ENCODE results near the gene PKNOX2. TPM values are rescaled to one million over a fixed set of nuclear protein-coding genes. Genes with fewer than 3 reads are reported as not detected.

Gene PKNOX2
- total RNA-seq, 1 experiment from 2014 or later = not detected

DNA sequence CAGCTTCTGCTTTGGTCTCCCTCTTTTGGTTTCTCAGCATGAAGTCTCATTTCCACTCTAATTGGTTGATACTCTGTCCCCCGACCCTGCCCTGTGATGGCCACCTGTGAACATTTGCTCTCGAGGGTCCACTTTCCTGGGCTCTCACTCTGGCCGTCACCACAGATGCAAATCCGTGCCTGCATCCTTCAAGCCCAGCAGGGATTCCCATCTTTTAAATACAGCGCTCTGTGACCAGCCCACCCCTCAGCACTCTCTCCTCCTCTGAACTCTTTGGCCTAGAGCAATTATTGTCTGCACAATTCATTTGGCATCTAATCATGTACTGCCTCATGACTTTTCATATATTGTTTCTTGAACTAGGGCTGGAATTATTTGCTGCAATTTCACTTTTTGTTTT lies 26.0 kb downstream of the PKNOX2 start:
- Histone ChIP-seq H3K27me3 (replicated peaks) (no peaks in the 10 kb centered on the region), H3K4me1 (replicated peaks) (no peaks in the 10 kb centered on the region), H3K36me3 (no peaks in the 10 kb centered on the region), H3K4me3 (no peak overlapping the region), H3K9me3 (replicated peaks) (no peaks in the 10 kb centered on the region), H3K27ac (no peak overlapping the region)
- no peak for DNase-seq (ENCODE audit: low read depth in 1 of 2, low spot score in 2 of 2)

DNA sequence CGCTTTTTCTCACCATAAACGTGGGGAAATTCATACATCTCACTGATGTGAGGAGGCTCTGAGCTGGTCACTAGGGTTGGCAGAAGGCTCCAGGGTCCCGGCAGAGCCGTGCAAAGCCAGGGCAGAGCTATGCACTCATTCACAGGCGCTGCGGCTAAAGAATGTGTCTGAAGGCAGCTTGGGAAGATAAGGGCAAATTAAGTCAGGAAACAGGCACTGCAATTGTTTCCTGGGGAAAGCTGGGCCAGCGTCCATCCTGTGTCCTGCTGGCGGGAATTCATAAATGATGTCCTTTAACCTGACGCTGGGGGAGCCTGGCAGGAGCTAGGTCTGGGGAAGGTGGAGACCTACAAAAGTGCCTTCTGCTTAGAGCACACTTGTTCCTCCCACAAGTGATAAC lies 27.6 kb downstream of the PKNOX2 start:
- no peak for DNase-seq (ENCODE audit: low read depth in 1 of 2, low spot score in 2 of 2)
- Histone ChIP-seq H3K4me3 (no peak overlapping the region), H3K27me3 (replicated peaks) (no peaks in the 10 kb centered on the region), H3K9me3 (replicated peaks) (no peaks in the 10 kb centered on the region), H3K36me3 (no peaks in the 10 kb centered on the region), H3K4me1 (replicated peaks) (no peaks in the 10 kb centered on the region), H3K27ac (no peak overlapping the region)

DNA sequence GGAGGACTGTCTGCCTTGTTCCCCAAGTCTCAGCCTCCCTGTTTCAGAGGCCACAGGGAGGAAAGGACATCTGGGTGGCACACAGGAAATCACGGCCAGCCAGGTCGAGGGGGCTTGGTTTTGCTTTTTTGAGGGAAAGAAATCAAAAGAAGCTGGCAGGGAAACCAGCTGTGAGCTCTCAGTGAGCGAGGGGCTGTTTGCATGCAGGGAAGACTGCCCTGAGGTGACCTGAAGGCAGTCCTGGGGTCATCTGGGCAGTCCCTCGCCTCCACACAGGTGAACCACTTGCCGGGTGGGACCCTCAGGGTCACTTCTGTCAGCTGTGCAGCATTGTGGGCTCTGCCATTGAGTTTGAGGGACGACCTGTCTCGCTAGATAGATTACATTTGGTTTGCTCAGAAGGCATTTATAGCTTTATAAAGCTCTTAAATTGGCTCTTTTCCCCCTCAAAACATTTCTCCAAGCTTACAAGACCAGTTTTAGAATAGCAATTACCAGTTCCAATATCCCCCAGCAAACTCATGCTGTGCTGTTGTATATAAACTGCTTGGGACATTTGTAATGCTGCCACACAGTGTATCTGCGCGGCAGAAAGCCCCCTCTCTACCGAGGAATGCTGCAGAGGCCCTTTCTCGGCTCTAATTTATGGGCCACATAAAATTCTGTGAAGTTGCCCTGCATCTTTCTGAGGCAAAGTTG lies 28.3 kb downstream of the PKNOX2 start:
- Histone ChIP-seq H3K27ac (no peak overlapping the region), H3K27me3 (replicated peaks) (no peaks in the 10 kb centered on the region), H3K9me3 (replicated peaks) (no peaks in the 10 kb centered on the region), H3K4me1 (replicated peaks) (no peaks in the 10 kb centered on the region), H3K36me3 (no peaks in the 10 kb centered on the region), H3K4me3 (no peak overlapping the region)
- no peak for DNase-seq (ENCODE audit: low read depth in 1 of 2, low spot score in 2 of 2)

DNA sequence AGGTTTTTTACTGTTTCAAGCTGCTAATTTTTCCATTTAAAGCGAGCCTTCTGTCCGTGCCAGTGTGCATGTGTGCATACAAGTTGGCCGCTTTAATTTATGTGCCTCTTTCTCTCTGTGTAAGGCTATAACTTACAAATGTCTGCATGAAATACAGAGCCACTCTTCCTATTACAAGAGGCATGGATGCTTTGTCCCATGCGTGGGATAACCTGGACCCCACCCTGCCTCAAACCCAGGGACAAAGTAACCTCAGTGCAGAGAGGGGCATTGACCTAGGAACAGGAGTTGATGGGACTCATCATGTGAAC lies 28.8 kb downstream of the PKNOX2 start:
- Histone ChIP-seq H3K27me3 (replicated peaks) (no peaks in the 10 kb centered on the region), H3K9me3 (replicated peaks) (no peaks in the 10 kb centered on the region), H3K36me3 (no peaks in the 10 kb centered on the region), H3K4me3 (no peak overlapping the region), H3K4me1 (replicated peaks) (no peaks in the 10 kb centered on the region), H3K27ac (no peak overlapping the region)
- no peak for DNase-seq (ENCODE audit: low read depth in 1 of 2, low spot score in 2 of 2)

DNA sequence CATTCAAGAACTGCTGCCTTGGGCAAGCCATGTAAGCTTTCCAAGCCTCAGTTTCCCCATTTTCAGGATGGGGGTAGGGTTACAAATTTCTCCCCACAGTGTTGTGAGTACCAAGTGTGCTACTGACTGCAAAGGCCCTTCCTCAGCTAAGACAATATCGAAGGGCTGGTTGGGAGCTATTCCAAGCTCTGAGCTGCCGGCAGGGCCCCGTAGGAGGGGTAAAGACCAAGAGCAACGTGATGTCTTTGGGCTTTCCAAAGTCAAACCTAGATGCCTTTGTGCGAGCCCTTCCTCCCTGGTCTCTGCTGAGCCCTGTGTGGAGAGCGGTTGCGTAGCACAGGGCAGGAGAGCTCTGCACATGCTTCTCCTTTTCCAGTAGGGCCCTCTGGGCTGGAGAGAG lies 29.3 kb downstream of the PKNOX2 start:
- DNase-seq (ENCODE audit: low read depth in 1 of 2, low spot score in 2 of 2) = no peak
- Histone ChIP-seq H3K27ac (no peak overlapping the region), H3K36me3 (no peaks in the 10 kb centered on the region), H3K4me1 (replicated peaks) (no peaks in the 10 kb centered on the region), H3K27me3 (replicated peaks) (no peaks in the 10 kb centered on the region), H3K4me3 (no peak overlapping the region), H3K9me3 (replicated peaks) (no peaks in the 10 kb centered on the region)

DNA sequence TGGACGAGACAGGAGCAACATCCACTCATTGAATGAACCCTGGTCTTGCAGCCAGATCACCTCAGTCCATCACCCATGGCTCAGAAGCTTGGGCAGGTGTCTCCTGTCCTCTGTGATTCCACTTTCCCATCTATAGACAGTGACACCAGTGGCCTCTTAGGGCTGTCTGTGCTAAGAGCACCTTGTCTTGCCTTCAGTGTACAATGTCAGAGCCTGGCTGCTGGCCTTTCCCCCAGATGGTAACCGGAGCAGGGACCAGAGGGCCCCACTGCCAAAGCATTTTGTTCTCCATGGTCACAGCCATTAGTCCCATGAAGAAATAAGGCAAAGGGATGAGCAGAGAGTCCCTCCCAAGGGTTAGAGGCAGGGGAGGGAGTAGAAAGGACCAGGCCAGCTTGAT lies 35.4 kb downstream of the PKNOX2 start:
- no peaks in the 10 kb centered on the region for H3K36me3 ChIP-seq
- H3K4me1 ChIP-seq (replicated peaks) = no peaks in the 10 kb centered on the region

DNA sequence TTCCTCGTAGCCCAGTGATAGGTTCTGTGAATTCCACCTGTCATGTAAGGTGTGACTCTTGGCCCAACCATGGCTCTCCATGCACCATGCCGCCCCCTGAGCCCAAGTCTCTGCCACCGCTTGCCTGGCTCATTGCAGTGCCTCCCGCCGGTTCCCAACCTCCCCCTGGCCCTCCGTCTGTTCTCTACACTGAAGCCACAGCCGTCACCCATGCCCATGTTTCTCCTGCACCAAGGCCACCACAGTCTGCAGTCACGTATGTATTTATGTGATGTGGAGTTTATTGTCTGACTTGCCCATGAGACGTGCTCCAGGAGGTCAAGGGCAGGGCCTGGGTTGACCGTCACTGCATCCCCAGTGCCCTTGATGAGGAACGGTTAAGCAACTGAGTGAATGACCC lies 35.9 kb downstream of the PKNOX2 start:
- no peak for DNase-seq (ENCODE audit: low read depth in 1 of 2, low spot score in 2 of 2)
- H3K9me3 ChIP-seq (replicated peaks) = no peaks in the 10 kb centered on the region
- no peaks in the 10 kb centered on the region for H3K4me1 ChIP-seq (replicated peaks)

More for the DNA sequence above, 35.4 kb downstream of the PKNOX2 start:
- H3K9me3 ChIP-seq (replicated peaks) = no peaks in the 10 kb centered on the region
- H3K4me3 ChIP-seq = no peak overlapping the region
- H3K27me3 ChIP-seq (replicated peaks) = no peaks in the 10 kb centered on the region
- no peak for DNase-seq (ENCODE audit: low read depth in 1 of 2, low spot score in 2 of 2)
- no peak overlapping the region for H3K27ac ChIP-seq

DNA sequence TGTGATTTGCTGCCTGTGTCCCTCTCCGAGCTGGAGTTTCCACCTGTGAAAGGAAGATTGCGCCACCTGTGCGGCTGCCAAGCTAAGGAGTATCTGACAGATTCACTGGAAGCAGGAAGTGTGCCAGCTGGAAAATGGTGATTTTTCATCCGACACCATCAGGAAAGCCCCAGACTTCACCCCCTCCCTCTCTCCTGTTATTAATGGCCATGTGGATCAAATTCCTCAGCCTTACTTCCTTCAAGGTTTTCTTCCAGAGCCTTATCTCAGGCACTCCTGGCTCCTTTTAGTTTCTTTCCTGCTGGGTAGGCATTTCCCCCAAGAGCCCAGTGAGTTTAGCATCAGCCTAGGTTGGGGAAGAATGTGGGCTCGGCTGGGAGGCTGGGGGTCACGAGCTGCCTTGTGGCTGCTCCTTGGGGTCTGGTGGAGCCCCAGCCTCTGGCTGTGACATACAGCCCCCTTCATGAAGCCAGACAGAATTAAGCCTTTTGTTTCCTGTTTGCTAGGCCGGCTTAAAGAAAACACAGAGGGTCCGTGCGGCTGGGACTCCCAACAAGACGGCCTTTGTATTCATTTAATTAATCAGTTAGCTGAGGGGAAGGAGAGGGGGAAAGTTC lies 37.1 kb downstream of the PKNOX2 start:
- H3K27ac ChIP-seq = no peak overlapping the region
- no peaks in the 10 kb centered on the region for H3K4me1 ChIP-seq (replicated peaks)
- no peaks in the 10 kb centered on the region for H3K36me3 ChIP-seq
- DNase-seq (ENCODE audit: low read depth in 1 of 2, low spot score in 2 of 2) = no peak
- H3K27me3 ChIP-seq (replicated peaks) = no peaks in the 10 kb centered on the region
- H3K4me3 ChIP-seq = no peak overlapping the region
- no peaks in the 10 kb centered on the region for H3K9me3 ChIP-seq (replicated peaks)

More for the DNA sequence above, 35.9 kb downstream of the PKNOX2 start:
- Histone ChIP-seq H3K36me3 (no peaks in the 10 kb centered on the region), H3K27me3 (replicated peaks) (no peaks in the 10 kb centered on the region), H3K4me3 (no peak overlapping the region), H3K27ac (no peak overlapping the region)

DNA sequence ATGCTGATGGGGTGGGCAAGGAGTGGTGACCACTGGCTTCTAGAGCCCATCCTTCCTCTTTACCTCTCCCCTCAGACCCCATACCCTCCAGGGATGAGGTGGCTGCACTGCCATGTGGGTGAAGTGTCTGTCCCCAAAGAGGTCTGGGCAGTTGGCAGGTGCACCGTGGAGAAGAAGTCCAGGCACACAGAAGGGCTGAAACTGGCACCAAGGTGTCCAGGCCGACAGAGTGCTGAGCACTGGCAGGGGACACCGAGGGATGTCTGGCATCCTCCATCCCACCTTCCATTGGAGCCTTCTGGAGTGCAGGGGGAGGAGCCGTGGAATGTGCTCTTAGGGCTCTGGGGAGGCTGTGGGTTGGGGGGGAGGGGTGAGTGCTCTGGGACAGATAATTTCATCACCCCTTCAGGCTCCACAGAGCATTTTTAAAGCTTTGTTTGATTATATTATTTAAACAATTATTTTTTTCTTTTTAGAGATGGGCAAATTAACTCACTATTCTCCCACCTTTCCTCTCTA lies 37.9 kb downstream of the PKNOX2 start:
- no peak overlapping the region for H3K4me3 ChIP-seq
- H3K27ac ChIP-seq = no peak overlapping the region
- H3K27me3 ChIP-seq (replicated peaks) = no peaks in the 10 kb centered on the region
- DNase-seq (ENCODE audit: low read depth in 1 of 2, low spot score in 2 of 2) = no peak
- H3K4me1 ChIP-seq (replicated peaks) = no peaks in the 10 kb centered on the region
- H3K9me3 ChIP-seq (replicated peaks) = no peaks in the 10 kb centered on the region
- no peaks in the 10 kb centered on the region for H3K36me3 ChIP-seq

DNA sequence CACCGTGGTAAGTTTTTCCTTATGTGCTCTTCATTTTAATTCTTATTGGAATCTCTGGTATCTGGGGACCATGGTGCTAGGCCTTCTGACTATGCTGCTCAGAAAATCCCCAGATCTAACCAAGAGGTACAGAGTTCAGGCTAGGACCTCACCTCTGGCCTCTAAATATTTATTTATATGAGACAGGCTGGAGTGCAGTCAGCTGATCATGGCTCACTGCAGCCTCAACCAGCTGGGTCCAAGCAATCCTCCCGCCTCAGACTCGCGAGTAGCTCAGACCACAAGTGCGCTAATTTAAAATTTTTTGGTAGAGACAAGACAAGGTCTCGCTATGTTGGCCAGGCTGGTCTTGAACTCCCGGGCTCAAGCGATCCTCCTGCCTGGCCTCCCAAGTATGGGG lies 38.4 kb downstream of the PKNOX2 start:
- no peak for DNase-seq (ENCODE audit: low read depth in 1 of 2, low spot score in 2 of 2)
- Histone ChIP-seq H3K27ac (no peak overlapping the region), H3K4me3 (no peak overlapping the region), H3K9me3 (replicated peaks) (no peaks in the 10 kb centered on the region), H3K27me3 (replicated peaks) (no peaks in the 10 kb centered on the region), H3K4me1 (replicated peaks) (no peaks in the 10 kb centered on the region), H3K36me3 (no peaks in the 10 kb centered on the region)

DNA sequence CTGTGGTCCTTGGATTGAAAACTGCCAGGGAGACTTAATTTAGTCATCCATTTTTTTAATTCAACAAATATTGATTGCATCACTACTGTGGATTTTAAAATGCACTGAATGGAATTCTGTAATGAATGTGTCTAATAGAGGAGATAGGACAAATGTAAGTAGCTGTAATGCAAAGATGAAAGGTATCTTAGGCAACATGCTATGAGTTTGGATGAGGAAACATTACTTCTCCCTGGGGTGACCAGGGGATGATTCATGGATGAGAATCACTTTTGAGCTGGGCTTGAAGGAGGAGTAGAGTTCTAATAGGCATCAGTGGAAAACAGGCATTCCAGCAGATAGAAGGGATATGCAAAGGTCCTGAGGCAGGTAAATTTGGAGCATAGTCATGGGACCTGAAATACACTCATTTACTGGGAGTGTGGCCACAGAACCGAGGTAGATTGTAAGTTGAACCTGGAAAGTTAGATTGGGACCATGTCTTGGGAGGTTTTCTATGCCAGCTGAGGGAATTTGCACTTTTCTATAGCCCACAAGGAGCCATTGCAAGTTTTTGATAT lies 43.4 kb downstream of the PKNOX2 start:
- DNase-seq (ENCODE audit: low read depth in 1 of 2, low spot score in 2 of 2) = no peak
- Histone ChIP-seq H3K4me1 (replicated peaks) (no peaks in the 10 kb centered on the region), H3K4me3 (no peak overlapping the region), H3K36me3 (no peaks in the 10 kb centered on the region), H3K27ac (no peak overlapping the region), H3K9me3 (replicated peaks) (no peaks in the 10 kb centered on the region), H3K27me3 (replicated peaks) (no peaks in the 10 kb centered on the region)

DNA sequence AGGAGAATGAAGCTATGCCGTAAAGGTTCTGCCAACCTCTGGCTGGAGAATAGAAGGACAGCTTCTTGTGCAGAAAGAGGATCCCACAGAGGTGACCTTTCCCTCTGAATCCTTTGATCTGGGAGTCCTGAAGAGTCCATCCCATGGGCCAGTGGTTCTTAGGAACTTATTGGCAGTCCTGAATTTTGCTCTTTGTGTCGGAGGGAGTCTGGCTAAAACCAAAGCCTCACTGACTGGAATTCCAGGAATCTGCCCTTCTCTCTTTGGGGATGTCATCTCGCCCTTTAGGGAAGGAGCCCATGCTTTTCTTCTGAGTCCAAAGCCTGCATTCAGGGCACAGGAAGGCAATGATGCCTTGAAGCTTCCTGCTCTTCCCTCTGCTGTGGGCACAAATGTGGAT lies 45.5 kb downstream of the PKNOX2 start:
- H3K27ac ChIP-seq = no peak overlapping the region

DNA sequence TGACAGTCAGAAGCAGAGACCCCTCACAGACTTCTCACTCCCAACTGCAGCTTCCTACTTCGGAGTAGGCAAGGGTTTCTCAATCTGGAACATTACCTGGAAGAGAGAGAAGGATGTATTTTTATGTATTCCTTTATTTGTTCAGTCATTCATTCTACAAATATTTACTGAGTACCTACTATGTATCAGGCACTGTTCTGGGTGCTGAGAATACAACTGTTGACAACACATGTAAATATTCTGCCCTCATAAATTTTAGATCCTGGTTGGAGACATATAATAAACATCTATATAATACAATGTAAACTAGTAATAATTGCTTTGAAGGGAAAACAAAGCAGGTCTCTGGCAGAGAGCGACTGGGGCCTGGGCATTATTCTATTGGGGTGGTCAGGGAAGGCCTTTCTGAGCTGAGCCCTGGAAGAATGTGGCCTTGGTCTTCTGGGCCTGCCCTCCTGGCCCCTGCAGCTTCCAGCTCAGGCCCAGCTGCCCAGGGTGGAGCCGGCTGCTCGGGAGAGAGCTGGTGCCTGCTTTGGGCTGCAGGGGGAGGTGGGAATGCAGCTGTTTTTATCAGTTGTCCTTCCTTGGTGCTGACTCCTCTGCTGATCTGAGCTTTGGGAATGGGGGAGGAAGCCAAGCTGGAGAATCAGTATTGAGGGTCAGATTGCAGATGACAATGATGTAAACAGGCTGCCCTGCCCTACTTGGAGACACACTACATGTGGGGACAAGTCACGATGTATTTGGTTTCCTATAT lies 46.8 kb downstream of the PKNOX2 start:
- no peaks in the 10 kb centered on the region for H3K4me1 ChIP-seq (replicated peaks)
- H3K4me3 ChIP-seq = no peak overlapping the region
- no peak for DNase-seq (ENCODE audit: low read depth in 1 of 2, low spot score in 2 of 2)
- H3K36me3 ChIP-seq = no peaks in the 10 kb centered on the region
- no peaks in the 10 kb centered on the region for H3K27me3 ChIP-seq (replicated peaks)
- no peak overlapping the region for H3K27ac ChIP-seq
- H3K9me3 ChIP-seq (replicated peaks) = no peaks in the 10 kb centered on the region

More for the DNA sequence above, 45.5 kb downstream of the PKNOX2 start:
- Histone ChIP-seq H3K36me3 (no peaks in the 10 kb centered on the region), H3K4me1 (replicated peaks) (no peaks in the 10 kb centered on the region), H3K4me3 (no peak overlapping the region), H3K27me3 (replicated peaks) (no peaks in the 10 kb centered on the region), H3K9me3 (replicated peaks) (no peaks in the 10 kb centered on the region)
- no peak for DNase-seq (ENCODE audit: low read depth in 1 of 2, low spot score in 2 of 2)

DNA sequence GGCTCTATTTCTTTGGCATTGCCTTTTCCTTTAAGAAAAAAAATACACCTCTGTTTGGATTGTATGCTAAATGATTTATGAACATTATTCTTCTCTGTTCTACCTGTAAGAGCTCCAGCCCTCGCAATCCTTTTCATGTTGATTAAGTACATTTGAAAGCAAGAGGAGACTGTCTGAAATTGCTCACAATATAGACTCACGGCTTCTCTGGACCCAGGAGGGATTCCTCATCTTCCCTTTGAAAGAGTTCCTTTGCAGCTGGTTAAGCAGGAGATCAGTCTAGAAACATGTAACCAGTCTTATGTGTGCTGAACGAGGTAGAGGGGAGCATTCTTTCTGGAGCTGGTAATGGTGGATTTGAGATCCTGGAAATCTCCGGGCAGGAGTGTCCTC lies 47.4 kb downstream of the PKNOX2 start:
- no peaks in the 10 kb centered on the region for H3K9me3 ChIP-seq (replicated peaks)
- H3K27ac ChIP-seq = no peak overlapping the region
- H3K36me3 ChIP-seq = no peaks in the 10 kb centered on the region
- no peak overlapping the region for H3K4me3 ChIP-seq
- no peaks in the 10 kb centered on the region for H3K4me1 ChIP-seq (replicated peaks)
- DNase-seq (ENCODE audit: low read depth in 1 of 2, low spot score in 2 of 2) = no peak
- no peaks in the 10 kb centered on the region for H3K27me3 ChIP-seq (replicated peaks)

Measured in SJSA1 (cell line).